ENCODE measurements around the gene ARL15. TPM values are rescaled to one million over a fixed set of nuclear protein-coding genes. Genes with fewer than 3 reads are reported as not detected.

Gene ARL15
- total and polyA plus RNA-seq, 2 donors (not counting 3 experiments of a cell fraction or from before 2014, with no cell fraction given): 11.9 to 24.4 TPM

GRCh38 chr5:53891159-53891558 lies 419.2 kb downstream of the ARL15 start:
- Histone ChIP-seq H3K27ac (ENCODE audit: insufficient read depth, low read depth, low read length) (no peak overlapping the region), H3K79me2 (ENCODE audit: control insufficient read depth, insufficient read depth, low read length) (no peaks in the 10 kb centered on the region), H3K4me1 (ENCODE audit: control insufficient read depth, extremely low read depth, insufficient read depth, low read length) (no peaks in the 10 kb centered on the region), H3K4me2 (ENCODE audit: insufficient read depth, low read length) (no peak overlapping the region), H3K4me3 (replicated peaks in 1 of 3; ENCODE audit: insufficient read depth in 1 of 3, low read depth in 1 of 3, low read length in 3 of 3) (no peak overlapping the region), H3K9ac (replicated peaks; ENCODE audit: extremely low read depth, insufficient read depth, low read length) (no peak overlapping the region), H3K9me1 (replicated peaks; ENCODE audit: control insufficient read depth, extremely low read depth, insufficient read depth, low read length) (no peaks in the 10 kb centered on the region), H3K9me3 (replicated peaks; ENCODE audit: control insufficient read depth, insufficient read depth, low read length) (no peaks in the 10 kb centered on the region), H3K36me3 (ENCODE audit: control insufficient read depth in 2 of 2, extremely low read depth in 1 of 2, insufficient read depth in 2 of 2, low read length in 2 of 2) (no peaks in the 10 kb centered on the region), H4K20me1 (replicated peaks; ENCODE audit: control insufficient read depth, extremely low read depth, insufficient read depth, low read length) (no peaks in the 10 kb centered on the region), H3K27me3 (ENCODE audit: control insufficient read depth in 2 of 2, insufficient read depth in 2 of 2, low read length in 2 of 2) (no peaks in the 10 kb centered on the region), H2AFZ (ENCODE audit: low read depth, low read length) (no peak overlapping the region)
- intact Hi-C loops (cut with micrococcal nuclease): no loop called here
- no peak for FAIRE-seq
- dilution Hi-C loops (cut with MboI; ENCODE audit: extremely low pct_ligation_motif_present, low sequenced_read_pairs): no loop called here
- BruUV-seq (replicated peaks): no TSS peak
- ChIA-PET CTCF (no interaction called here), POLR2A (no interaction called here)
- no peak for TF ChIP-seq FOS (IDR thresholded peaks at IDR 0.05; ENCODE audit: borderline replicate concordance, insufficient read depth, low read length)
- TF ChIP-seq POLR2A (IDR thresholded peaks at IDR 0.05; ENCODE audit: low read depth, low read length): no peak
- TF ChIP-seq GATA2 (IDR thresholded peaks at IDR 0.05; ENCODE audit: insufficient read depth, insufficient read length, low read depth, low read length): no peak
- TF ChIP-seq, protein P1, sequence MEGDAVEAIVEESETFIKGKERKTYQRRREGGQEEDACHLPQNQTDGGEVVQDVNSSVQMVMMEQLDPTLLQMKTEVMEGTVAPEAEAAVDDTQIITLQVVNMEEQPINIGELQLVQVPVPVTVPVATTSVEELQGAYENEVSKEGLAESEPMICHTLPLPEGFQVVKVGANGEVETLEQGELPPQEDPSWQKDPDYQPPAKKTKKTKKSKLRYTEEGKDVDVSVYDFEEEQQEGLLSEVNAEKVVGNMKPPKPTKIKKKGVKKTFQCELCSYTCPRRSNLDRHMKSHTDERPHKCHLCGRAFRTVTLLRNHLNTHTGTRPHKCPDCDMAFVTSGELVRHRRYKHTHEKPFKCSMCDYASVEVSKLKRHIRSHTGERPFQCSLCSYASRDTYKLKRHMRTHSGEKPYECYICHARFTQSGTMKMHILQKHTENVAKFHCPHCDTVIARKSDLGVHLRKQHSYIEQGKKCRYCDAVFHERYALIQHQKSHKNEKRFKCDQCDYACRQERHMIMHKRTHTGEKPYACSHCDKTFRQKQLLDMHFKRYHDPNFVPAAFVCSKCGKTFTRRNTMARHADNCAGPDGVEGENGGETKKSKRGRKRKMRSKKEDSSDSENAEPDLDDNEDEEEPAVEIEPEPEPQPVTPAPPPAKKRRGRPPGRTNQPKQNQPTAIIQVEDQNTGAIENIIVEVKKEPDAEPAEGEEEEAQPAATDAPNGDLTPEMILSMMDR (IDR thresholded peaks at IDR 0.05; ENCODE audit: extremely low read depth in 1 of 2, insufficient read depth in 1 of 2, low read depth in 1 of 2, low read length in 2 of 2): no peak
- no peak for DNase-seq (ENCODE audit: low read depth, low spot score)

DNA sequence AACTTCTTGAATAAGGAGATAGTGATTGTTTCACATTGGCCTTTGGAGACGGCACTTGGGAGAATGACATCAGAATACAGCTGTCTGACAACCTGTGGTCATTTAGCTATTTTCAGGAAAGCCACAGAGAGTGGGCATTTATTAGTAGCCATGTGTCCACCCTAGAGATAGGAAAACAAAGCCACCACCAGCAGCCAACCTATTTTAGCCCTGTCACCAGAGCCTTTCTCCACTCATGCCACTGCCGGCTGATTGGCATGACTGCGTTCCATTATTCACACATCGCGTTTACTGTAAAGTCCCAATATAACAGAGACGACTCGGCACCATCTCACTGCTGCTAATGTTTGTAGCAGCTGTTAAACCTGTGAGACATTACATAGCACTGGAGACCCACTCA lies 419.9 kb downstream of the ARL15 start:
- no peaks in the 10 kb centered on the region for H4K20me1 ChIP-seq (replicated peaks; ENCODE audit: control insufficient read depth, extremely low read depth, insufficient read depth, low read length)
- TF ChIP-seq EZH2 (IDR thresholded peaks at IDR 0.05; ENCODE audit: borderline replicate concordance, low read depth, low read length, severe bottlenecking) (no peak), GATA2 (IDR thresholded peaks at IDR 0.05; ENCODE audit: insufficient read depth, insufficient read length, low read depth, low read length) (no peak)
- no peak overlapping the region for H3K4me3 ChIP-seq (replicated peaks in 1 of 3; ENCODE audit: insufficient read depth in 1 of 3, low read depth in 1 of 3, low read length in 3 of 3)
- H3K9ac ChIP-seq (replicated peaks; ENCODE audit: extremely low read depth, insufficient read depth, low read length): no peak overlapping the region
- no peaks in the 10 kb centered on the region for H3K9me3 ChIP-seq (replicated peaks; ENCODE audit: control insufficient read depth, insufficient read depth, low read length)
- FAIRE-seq (no peak), DNase-seq (ENCODE audit: low read depth, low spot score) (no peak)
- no peaks in the 10 kb centered on the region for H3K4me1 ChIP-seq (ENCODE audit: control insufficient read depth, extremely low read depth, insufficient read depth, low read length)
- no peaks in the 10 kb centered on the region for H3K9me1 ChIP-seq (replicated peaks; ENCODE audit: control insufficient read depth, extremely low read depth, insufficient read depth, low read length)
- no peaks in the 10 kb centered on the region for H3K27me3 ChIP-seq (ENCODE audit: control insufficient read depth in 2 of 2, insufficient read depth in 2 of 2, low read length in 2 of 2)
- ChIA-PET CTCF (no interaction called here), POLR2A (no interaction called here)
- intact Hi-C loops (cut with micrococcal nuclease): no loop called here
- no peaks in the 10 kb centered on the region for H3K79me2 ChIP-seq (ENCODE audit: control insufficient read depth, insufficient read depth, low read length)
- BruUV-seq (replicated peaks): no TSS peak
- no peak overlapping the region for H3K27ac ChIP-seq (ENCODE audit: insufficient read depth, low read depth, low read length)
- no peaks in the 10 kb centered on the region for H3K36me3 ChIP-seq (ENCODE audit: control insufficient read depth in 2 of 2, extremely low read depth in 1 of 2, insufficient read depth in 2 of 2, low read length in 2 of 2)
- H3K4me2 ChIP-seq (ENCODE audit: insufficient read depth, low read length): no peak overlapping the region
- dilution Hi-C loops (cut with MboI; ENCODE audit: extremely low pct_ligation_motif_present, low sequenced_read_pairs): no loop called here
- H2AFZ ChIP-seq (ENCODE audit: low read depth, low read length): no peak overlapping the region

All from endothelial cell of umbilical vein (primary cell).